Measurements from ENCODE around the gene CTTNBP2NL. TPM values are rescaled to one million over a fixed set of nuclear protein-coding genes. Genes with fewer than 3 reads are reported as not detected.
A peak's percentile ranks its signal among the peaks of the same experiment; 100 is the strongest.

CTTNBP2NL gene
- total and polyA plus RNA-seq, 2 experiments from 2014 or later: 10.2 to 16.4 TPM

DNA sequence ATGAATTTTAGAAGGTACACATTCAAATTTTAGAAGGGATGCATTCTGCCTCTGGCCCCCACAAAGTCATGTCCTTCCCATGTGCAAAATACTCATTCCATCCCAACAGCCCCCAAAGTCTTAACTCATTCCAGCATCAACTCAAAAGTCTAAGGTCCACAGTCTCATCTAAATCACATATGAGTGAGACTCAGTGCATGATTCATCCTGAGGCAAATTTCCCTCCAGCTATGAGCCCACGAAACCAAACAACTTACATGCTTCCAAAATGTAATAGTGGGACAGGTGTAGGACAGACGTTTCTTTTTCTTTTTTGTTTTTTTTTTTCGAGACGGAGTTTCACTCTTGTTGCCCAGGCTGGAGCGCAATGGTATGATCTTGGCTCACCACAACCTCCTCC, 100.3 kb downstream of the CTTNBP2NL start:
- no peak for TF ChIP-seq CTCF (IDR thresholded peaks at IDR 0.05; ENCODE audit: poor library complexity)
- no peak for TF ChIP-seq EZH2phosphoT487 (IDR thresholded peaks at IDR 0.05; ENCODE audit: low read depth, severe bottlenecking, unreplicated experiment)
- TF ChIP-seq EZH2 (IDR thresholded peaks at IDR 0.05; ENCODE audit: borderline replicate concordance): no peak
- WGBS (ENCODE audit: low lambda C conversion rate, missing lambda C conversion rate): 85% methylated on average over 5 of the region's 5 CpGs
- H4K20me1 ChIP-seq (ENCODE audit: insufficient read depth, poor library complexity, severe bottlenecking): no peaks in the 10 kb centered on the region
- H3K9me2 ChIP-seq (replicated peaks; ENCODE audit: insufficient read depth): no peaks in the 10 kb centered on the region
- H3K36me3 ChIP-seq (replicated peaks; ENCODE audit: insufficient read depth, low read depth): no peaks in the 10 kb centered on the region
- H2AFZ ChIP-seq: no peak overlapping the region
- no peak for DNase-seq (ENCODE audit: low spot score)
- no peak overlapping the region for H3K4me3 ChIP-seq
- no peak overlapping the region for H3K4me2 ChIP-seq
- no peaks in the 10 kb centered on the region for H3K9me3 ChIP-seq (ENCODE audit: low read depth)
- no peak overlapping the region for H3K27ac ChIP-seq
- H3K27me3 ChIP-seq: peaks cover 4% of the 10 kb centered on the region
- H3K4me1 ChIP-seq (ENCODE audit: insufficient read depth): no peaks in the 10 kb centered on the region
- H3K79me2 ChIP-seq: no peaks in the 10 kb centered on the region

DNA sequence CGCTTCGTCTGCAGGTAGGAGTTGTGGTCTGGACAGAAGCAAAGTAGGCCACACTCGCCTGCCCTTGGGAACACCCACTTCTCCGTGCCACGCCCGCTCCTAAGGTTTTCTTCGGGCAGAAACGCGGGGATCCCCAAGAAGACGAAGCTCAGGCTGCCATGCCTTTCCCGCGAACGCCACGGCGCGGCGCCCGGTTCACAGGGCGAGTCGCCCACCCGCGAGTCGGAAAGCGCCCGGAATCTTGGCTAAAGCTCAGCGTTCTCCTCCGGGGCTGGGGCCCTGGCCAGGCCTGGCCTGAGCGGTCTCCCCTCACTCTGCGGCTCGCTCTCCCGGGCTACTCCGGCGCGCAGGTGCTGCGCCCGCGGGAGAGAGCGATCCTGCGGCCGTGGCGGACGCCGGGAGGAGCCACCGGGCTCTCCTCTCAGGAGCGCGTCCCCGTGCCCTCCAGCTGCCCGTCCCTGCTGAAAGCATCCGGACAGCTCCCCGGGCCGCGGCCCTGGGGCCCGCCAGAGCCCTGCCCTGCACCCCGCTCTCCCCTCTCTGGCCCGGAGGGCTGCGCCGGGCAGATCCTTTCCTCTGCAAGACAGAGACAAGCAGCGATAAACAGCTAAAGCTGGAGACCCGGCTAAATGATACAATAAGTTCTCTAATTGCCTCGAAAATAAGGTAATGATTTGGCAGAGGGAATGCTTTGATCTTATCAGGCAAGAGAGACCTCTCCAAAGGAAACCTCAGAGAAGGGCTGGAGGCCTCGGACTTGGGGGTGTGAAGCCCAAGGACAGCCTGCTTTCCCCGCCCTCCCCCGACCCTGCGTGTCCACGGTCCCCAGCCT, 106.0 kb downstream of the CTTNBP2NL start:
- WGBS (ENCODE audit: low lambda C conversion rate, missing lambda C conversion rate): 2% methylated on average over 59 of the region's 65 CpGs
- Histone ChIP-seq H3K36me3 (replicated peaks; ENCODE audit: insufficient read depth, low read depth) (no peaks in the 10 kb centered on the region), H4K20me1 (ENCODE audit: insufficient read depth, poor library complexity, severe bottlenecking) (no peaks in the 10 kb centered on the region), H3K9me3 (ENCODE audit: low read depth) (no peaks in the 10 kb centered on the region), H2AFZ (peak overlapping the region; percentile 47), H3K4me3 (peak overlapping the region; percentile 21), H3K4me1 (ENCODE audit: insufficient read depth) (peaks cover 34% of the 10 kb centered on the region), H3K4me2 (peak overlapping the region; percentile 95), H3K27me3 (peaks cover 23% of the 10 kb centered on the region), H3K9me2 (replicated peaks; ENCODE audit: insufficient read depth) (no peaks in the 10 kb centered on the region), H3K79me2 (no peaks in the 10 kb centered on the region), H3K27ac (no peak overlapping the region)
- TF ChIP-seq EZH2phosphoT487 (IDR thresholded peaks at IDR 0.05; ENCODE audit: low read depth, severe bottlenecking, unreplicated experiment): no peak
- no peak for TF ChIP-seq EZH2 (IDR thresholded peaks at IDR 0.05; ENCODE audit: borderline replicate concordance)
- TF ChIP-seq CTCF (IDR thresholded peaks at IDR 0.05; ENCODE audit: poor library complexity): peak; percentile 79
- DNase-seq (ENCODE audit: low spot score): peak; percentile 83

- Histone ChIP-seq H3K27ac (no peak overlapping the region), H3K9me2 (replicated peaks; ENCODE audit: insufficient read depth) (no peaks in the 10 kb centered on the region), H3K4me2 (peak overlapping the region; percentile 95), H3K4me3 (no peak overlapping the region), H3K27me3 (peaks cover 30% of the 10 kb centered on the region), H3K36me3 (replicated peaks; ENCODE audit: insufficient read depth, low read depth) (no peaks in the 10 kb centered on the region), H4K20me1 (ENCODE audit: insufficient read depth, poor library complexity, severe bottlenecking) (no peaks in the 10 kb centered on the region), H3K9me3 (ENCODE audit: low read depth) (no peaks in the 10 kb centered on the region), H3K79me2 (no peaks in the 10 kb centered on the region), H3K4me1 (ENCODE audit: insufficient read depth) (peaks cover 37% of the 10 kb centered on the region), H2AFZ (no peak overlapping the region)
- TF ChIP-seq CTCF (IDR thresholded peaks at IDR 0.05; ENCODE audit: poor library complexity): no peak
- no peak for TF ChIP-seq EZH2phosphoT487 (IDR thresholded peaks at IDR 0.05; ENCODE audit: low read depth, severe bottlenecking, unreplicated experiment)
- 61% methylated on average over 2 of the region's 2 CpGs for WGBS (ENCODE audit: low lambda C conversion rate, missing lambda C conversion rate)
- no peak for DNase-seq (ENCODE audit: low spot score)
These were observed 106.8 kb downstream of the CTTNBP2NL start for GRCh38 chr1:112502826-112503225.
